HUES6 (cell line): ENCODE results near the gene RILPL2.
"Not testable (repeated sequence)": the region's sequence is repeated elsewhere in the genome, so short reads cannot be mapped to it uniquely, and the experiment has no call there.

Experiments
- H3K27ac ChIP-seq: 2 replicates; pipeline ENCODE4 v1.7.0; 2013; ENCODE audit warnings: low read depth, mild to moderate bottlenecking, low read length, inconsistent platforms
- H3K27me3 ChIP-seq: 2 replicates; pipeline ENCODE4 v1.6.1; 2013; ENCODE audit warnings: low read length; ENCODE audit not compliant: control insufficient read depth, insufficient read depth
- H3K36me3 ChIP-seq: 2 replicates; pipeline ENCODE4 v1.6.1; 2013; ENCODE audit warnings: low read length; ENCODE audit not compliant: control insufficient read depth, insufficient read depth
- H3K4me1 ChIP-seq: 2 replicates; pipeline ENCODE4 v1.6.1; 2013; ENCODE audit warnings: low read length; ENCODE audit not compliant: control insufficient read depth, insufficient read depth
- H3K4me3 ChIP-seq: 2 replicates; pipeline ENCODE4 v1.5.1; 2013; ENCODE audit warnings: low read depth, low read length
- H3K9ac ChIP-seq: one replicate; pipeline ENCODE4 v1.6.1; 2013; ENCODE audit warnings: mild to moderate bottlenecking, low read length
- H3K9me3 ChIP-seq: 2 replicates; pipeline ENCODE4 v1.6.1; 2013; ENCODE audit warnings: low read depth, low read length; ENCODE audit not compliant: control insufficient read depth, insufficient read depth

RILPL2 gene

DNA sequence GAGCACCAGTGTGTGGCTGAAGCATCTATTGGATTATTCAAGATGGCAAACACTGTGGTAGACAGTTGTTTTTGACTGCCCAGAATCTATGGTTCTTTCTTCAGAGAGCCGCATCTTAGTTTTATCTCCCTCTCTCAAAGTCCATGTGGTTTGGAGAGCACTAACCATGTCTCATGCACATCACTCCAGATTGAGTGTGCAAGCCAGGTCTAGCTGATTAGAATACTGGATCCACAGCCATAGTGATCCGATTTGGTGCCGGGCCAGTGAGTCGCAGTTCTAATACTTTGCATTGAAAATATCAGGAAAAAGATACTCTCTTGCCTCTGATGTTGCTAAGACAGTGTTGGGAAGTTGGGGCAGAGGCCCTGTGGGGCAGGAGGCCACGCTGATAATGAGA is 67.3 kb downstream of the RILPL2 start:
- Histone ChIP-seq H3K27me3 (no peaks in the 10 kb centered on the region), H3K9ac (no peak overlapping the region)

GRCh38 chr12:123368431-123368830 is 68.1 kb downstream of the RILPL2 start:
- H3K27ac ChIP-seq, H3K4me3 ChIP-seq, H3K4me1 ChIP-seq, H3K9ac ChIP-seq, H3K9me3 ChIP-seq, H3K36me3 ChIP-seq, H3K27me3 ChIP-seq: not testable (repeated sequence)

More for the DNA sequence above, 67.3 kb downstream of the RILPL2 start:
- no peak overlapping the region for H3K4me3 ChIP-seq
- H3K27ac ChIP-seq, result no peak overlapping the region
- peaks cover 3% of the 10 kb centered on the region; the same call in 1 of the 2 replicates for H3K9me3 ChIP-seq
- no peaks in the 10 kb centered on the region for H3K4me1 ChIP-seq
- H3K36me3 ChIP-seq, result no peaks in the 10 kb centered on the region; the same call in 1 of the 2 replicates

GRCh38 chr12:123367511-123367910 is 69.0 kb downstream of the RILPL2 start:
- peaks cover 3% of the 10 kb centered on the region; the same call in 1 of the 2 replicates for H3K4me1 ChIP-seq
- H3K36me3 ChIP-seq, result no peaks in the 10 kb centered on the region; the same call in 1 of the 2 replicates
- H3K27me3 ChIP-seq, result no peaks in the 10 kb centered on the region
- H3K9me3 ChIP-seq, result peaks cover 3% of the 10 kb centered on the region; the same call in 1 of the 2 replicates
- H3K27ac ChIP-seq, result no peak overlapping the region
- no peak overlapping the region for H3K4me3 ChIP-seq
- H3K9ac ChIP-seq, result no peak overlapping the region
